Esophagus muscularis mucosa (tissue), 4 donors: ENCODE measurements around the gene SLC40A1. TPM values are rescaled to one million over a fixed set of nuclear protein-coding genes. Genes with fewer than 3 reads are reported as not detected.

Experiments
- DNase-seq: peaks from one replicate; pipeline ENCODE4 v3.0.0-alpha.2; 2017; ENCODE audit errors: extremely low spot score
- H3K27ac ChIP-seq, 4 donors: fragments of 200-600 bp; sonication (generic); replicated peaks in 1 of 4; 1 replicate in 3 of 4; 2 replicates in 1 of 4; pipeline ENCODE4 v1.5.1; 2016 to 2019; ENCODE audit warnings: mild to moderate bottlenecking in 1 of 4
- H3K27me3 ChIP-seq, 4 donors: fragments of 200-600 bp; sonication (generic); one replicate each; pipeline versions ENCODE4 v1.5.1 to v1.6.0; 2016 to 2019
- H3K36me3 ChIP-seq, 4 donors: fragments of 200-600 bp; sonication (generic); one replicate each; pipeline ENCODE4 v1.5.1; 2016 to 2019
- H3K4me1 ChIP-seq, 4 donors: fragments of 200-600 bp; sonication (generic); one replicate each; pipeline ENCODE4 v1.5.1; 2016 to 2019
- H3K4me3 ChIP-seq, 4 donors: fragments of 200-600 bp; sonication (generic); 1 replicate in 2 of 4; 2 replicates in 2 of 4; pipeline ENCODE4 v1.5.1; 2016 to 2019; ENCODE audit warnings: mild to moderate bottlenecking in 4 of 4, moderate library complexity in 1 of 4
- H3K9me3 ChIP-seq, 4 donors: fragments of 200-600 bp; sonication (generic); 1 replicate in 3 of 4; 2 replicates in 1 of 4; pipeline ENCODE4 v1.5.1; 2016 to 2019
- CTCF ChIP-seq, 3 experiments: fragments of 200-600 bp in 2 of 3; fragments of 450-650 bp in 1 of 3; sonication (generic) in 2 of 3; IDR thresholded peaks; one replicate each; pipeline ENCODE4 v1.5.1; 2017 to 2019; ENCODE audit warnings: antibody characterized with exemption in 3 of 3, mild to moderate bottlenecking in 2 of 3, moderate library complexity in 1 of 3
- EP300 ChIP-seq: sonication (generic); formaldehyde crosslinking; IDR thresholded peaks from one replicate; pipeline ENCODE4 v1.6.1; 2017; ENCODE audit warnings: antibody characterized with exemption
- POLR2A ChIP-seq: fragments of 450-650 bp; IDR thresholded peaks from one replicate; pipeline ENCODE4 v1.6.1; 2017; ENCODE audit warnings: antibody characterized with exemption, moderate library complexity, mild to moderate bottlenecking, low read depth
- POLR2AphosphoS5 ChIP-seq, 2 donors: sonication (generic); formaldehyde crosslinking; IDR thresholded peaks; one replicate each; pipeline ENCODE4 v1.6.1; 2017; ENCODE audit warnings: antibody characterized with exemption in 2 of 2
- WGBS: methylation state at CpG from one replicate; pipeline ENCODE4 v1.1.5; 2018; 5-methylcytosine and 5-hydroxymethylcytosine counted together
- intact Hi-C: fragments of 100-400 bp; cut with DNase I; formaldehyde crosslinking; loops from one replicate; pipeline ENCODE4 v1.15.1; 2023
- total RNA-seq, 4 donors: library from RNA; depleted of rRNA; stranded (reverse); fragments of >200 nt; gene quantifications; one replicate each; pipeline versions ENCODE4 v1.1.0 to v1.2.1, GENCODE V29; 2016

Gene SLC40A1
- total RNA-seq, 4 donors from 2014 or later, result 35.3 to 80.9 (median 40.8) TPM

- H3K27ac ChIP-seq, result no peak overlapping the region
These were observed 21.9 kb downstream of the SLC40A1 start for GRCh38 chr2:189558516-189559272.

GRCh38 chr2:189557373-189557772 is 23.2 kb downstream of the SLC40A1 start:
- peaks cover 46 to 75% (median 68%) of the 10 kb centered on the region in 4 donors for H3K4me1 ChIP-seq
- no peak for TF ChIP-seq CTCF (IDR thresholded peaks at IDR 0.05)
- WGBS, result 57% methylated on average over 1 of the region's 1 CpG

More at GRCh38 chr2:189558516-189559272, 21.9 kb downstream of the SLC40A1 start:
- Histone ChIP-seq H3K4me3 (no peak overlapping the region), H3K36me3 (peaks cover 1 to 29% (median 11%) of the 10 kb centered on the region in 4 donors), H3K4me1 (peaks cover 41 to 69% (median 58%) of the 10 kb centered on the region in 4 donors), H3K9me3 (no peaks in the 10 kb centered on the region), H3K27me3 (no peaks in the 10 kb centered on the region)
- TF ChIP-seq POLR2A (no peak), CTCF (IDR thresholded peaks at IDR 0.05) (no peak), POLR2AphosphoS5 (IDR thresholded peaks at IDR 0.05) (no peak), EP300 (no peak)
- intact Hi-C loops, result no loop called here
- 86% methylated on average over 6 of the region's 6 CpGs for WGBS
- no peak for DNase-seq

GRCh38 chr2:189556526-189556925 is 24.1 kb downstream of the SLC40A1 start:
- peaks cover 46 to 75% (median 68%) of the 10 kb centered on the region in 4 donors for H3K4me1 ChIP-seq
- no peaks in the 10 kb centered on the region for H3K9me3 ChIP-seq
- H3K27me3 ChIP-seq, result no peaks in the 10 kb centered on the region
- H3K27ac ChIP-seq, result no peak overlapping the region
- intact Hi-C loops, result no loop called here
- no peak for DNase-seq
- no peak overlapping the region for H3K4me3 ChIP-seq
- TF ChIP-seq POLR2A, result no peak
- no peak for TF ChIP-seq CTCF (IDR thresholded peaks at IDR 0.05)
- no peak for TF ChIP-seq POLR2AphosphoS5 (IDR thresholded peaks at IDR 0.05)
- no peak for TF ChIP-seq EP300
- H3K36me3 ChIP-seq, result peaks cover 0 to 9% (median 5%) of the 10 kb centered on the region in 4 donors
- 92% methylated on average over 7 of the region's 7 CpGs for WGBS

More at GRCh38 chr2:189557373-189557772, 23.2 kb downstream of the SLC40A1 start:
- H3K27ac ChIP-seq, result no peak overlapping the region
- intact Hi-C loops, result no loop called here
- no peaks in the 10 kb centered on the region for H3K27me3 ChIP-seq
- DNase-seq, result no peak
- peaks cover 0 to 18% (median 7%) of the 10 kb centered on the region in 4 donors for H3K36me3 ChIP-seq
- no peak overlapping the region for H3K4me3 ChIP-seq
- H3K9me3 ChIP-seq, result no peaks in the 10 kb centered on the region

GRCh38 chr2:189555232-189555631 is 25.4 kb downstream of the SLC40A1 start:
- H3K27ac ChIP-seq, result peak overlapping the region; percentile 1 to 28 (median 14)

More at GRCh38 chr2:189555232-189555631, 25.4 kb downstream of the SLC40A1 start:
- intact Hi-C loops, result no loop called here
- Histone ChIP-seq H3K9me3 (no peaks in the 10 kb centered on the region), H3K27me3 (no peaks in the 10 kb centered on the region), H3K4me1 (peaks cover 39 to 66% (median 64%) of the 10 kb centered on the region in 4 donors), H3K36me3 (no peaks in the 10 kb centered on the region), H3K4me3 (no peak overlapping the region)
- no peak for DNase-seq
- 73% methylated on average over 2 of the region's 2 CpGs for WGBS
- no peak for TF ChIP-seq CTCF (IDR thresholded peaks at IDR 0.05)
- no peak for TF ChIP-seq POLR2A
- TF ChIP-seq POLR2AphosphoS5 (IDR thresholded peaks at IDR 0.05), result no peak
- no peak for TF ChIP-seq EP300
